Measurements from ENCODE around the gene VPS45.
"Not testable (repeated sequence)": the region's sequence is repeated elsewhere in the genome, so short reads cannot be mapped to it uniquely, and the experiment has no call there.

The VPS45 gene

DNA sequence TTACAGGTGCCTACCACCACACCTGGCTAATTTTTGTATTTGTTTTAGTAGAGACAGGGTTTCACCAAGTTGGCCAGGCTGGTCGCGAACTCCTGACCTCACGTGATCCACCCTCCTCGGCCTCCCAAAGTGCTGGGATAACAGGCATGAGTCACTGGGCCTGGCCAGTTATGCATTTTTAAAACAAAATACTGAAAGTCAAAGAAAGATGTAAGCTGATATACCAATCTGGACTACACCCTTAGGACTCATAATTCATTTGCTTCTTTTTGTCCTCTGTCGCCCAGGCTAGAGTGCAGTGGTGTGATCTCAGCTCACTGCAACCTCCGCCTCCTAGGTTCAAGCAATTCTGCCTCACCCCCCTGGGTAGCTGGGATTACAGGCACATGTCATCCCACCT is 67.8 kb downstream of the VPS45 start:
- DNase-seq: not testable (repeated sequence)

- no peak for DNase-seq
These were observed 70.5 kb downstream of the VPS45 start for GRCh38 chr1:150138044-150138443.

DNA sequence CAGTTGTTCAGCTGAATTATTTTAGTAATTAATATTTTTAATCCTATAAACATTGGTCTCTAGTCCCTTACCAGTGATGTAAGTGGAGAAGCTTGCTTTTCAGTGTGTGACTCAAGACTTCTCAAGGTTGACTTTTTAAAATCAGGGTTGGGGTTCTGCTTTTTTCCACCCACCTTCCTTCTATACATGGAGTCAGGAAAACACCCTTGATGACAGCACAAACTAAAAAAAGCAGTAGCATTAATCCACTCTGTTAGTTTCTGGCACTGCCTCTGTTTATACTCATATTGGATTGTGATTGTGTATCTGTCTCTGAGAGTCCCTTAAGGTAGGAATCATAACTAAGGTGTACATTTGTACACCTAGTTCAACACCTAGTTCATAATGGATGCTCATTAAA is 73.9 kb downstream of the VPS45 start:
- DNase-seq: no peak

DNA sequence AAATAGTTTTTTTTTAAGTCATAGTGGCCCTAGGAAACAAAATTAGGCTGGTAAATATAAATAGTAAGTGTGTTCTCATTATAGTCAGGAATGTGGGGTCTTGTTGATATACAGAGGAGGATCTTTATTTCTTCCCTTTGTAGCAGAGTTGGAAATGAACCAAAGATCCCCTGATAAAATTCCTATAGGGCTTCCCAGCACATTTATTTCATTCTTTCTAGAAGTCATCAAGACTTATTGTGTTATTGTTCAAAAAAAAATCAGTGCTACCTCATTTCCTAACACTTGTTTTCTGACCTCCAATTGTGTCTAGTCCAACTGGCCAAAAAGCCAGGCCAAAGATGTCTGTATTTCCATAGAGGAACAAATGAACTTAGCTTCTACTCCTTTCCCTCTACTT is 74.5 kb downstream of the VPS45 start:
- no peak for DNase-seq

GRCh38 chr1:150144606-150145005 is 77.0 kb downstream of the VPS45 start:
- no peak for DNase-seq

GRCh38 chr1:150146016-150146415 is 78.4 kb downstream of the VPS45 start:
- DNase-seq: not testable (repeated sequence)

- no peak for DNase-seq
These were observed 79.4 kb downstream of the VPS45 start for GRCh38 chr1:150146849-150147542.

DNA sequence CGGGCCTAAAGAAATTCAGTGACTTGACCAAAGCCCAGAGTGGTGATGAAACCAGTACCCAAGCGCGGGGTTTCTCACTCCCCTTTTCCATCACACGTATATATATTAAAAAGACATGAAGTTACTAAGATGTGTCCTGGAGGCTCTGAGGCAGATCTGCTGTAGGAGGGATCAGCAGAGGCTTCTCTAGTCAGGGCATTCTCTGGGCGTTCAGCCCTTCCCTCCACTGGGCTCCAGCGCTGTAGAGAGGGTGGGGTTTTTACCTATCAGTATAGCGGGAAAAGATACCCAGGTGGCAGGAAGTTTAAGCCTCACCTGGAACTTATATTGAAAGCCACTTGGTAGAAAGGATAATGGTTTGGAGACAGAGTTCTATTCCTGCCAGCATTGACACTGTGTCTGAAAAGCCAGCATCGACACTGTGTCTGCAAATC is 81.3 kb downstream of the VPS45 start:
- no peak for DNase-seq

GRCh38 chr1:150149271-150150132 is 81.9 kb downstream of the VPS45 start, which contains the start of gene PLEKHO1:
Gene PLEKHO1 (plus strand): TSS chr1:150149916. CDS start chr1:150150258, 342 bp downstream.
- peak; percentile 83 for DNase-seq

DNA sequence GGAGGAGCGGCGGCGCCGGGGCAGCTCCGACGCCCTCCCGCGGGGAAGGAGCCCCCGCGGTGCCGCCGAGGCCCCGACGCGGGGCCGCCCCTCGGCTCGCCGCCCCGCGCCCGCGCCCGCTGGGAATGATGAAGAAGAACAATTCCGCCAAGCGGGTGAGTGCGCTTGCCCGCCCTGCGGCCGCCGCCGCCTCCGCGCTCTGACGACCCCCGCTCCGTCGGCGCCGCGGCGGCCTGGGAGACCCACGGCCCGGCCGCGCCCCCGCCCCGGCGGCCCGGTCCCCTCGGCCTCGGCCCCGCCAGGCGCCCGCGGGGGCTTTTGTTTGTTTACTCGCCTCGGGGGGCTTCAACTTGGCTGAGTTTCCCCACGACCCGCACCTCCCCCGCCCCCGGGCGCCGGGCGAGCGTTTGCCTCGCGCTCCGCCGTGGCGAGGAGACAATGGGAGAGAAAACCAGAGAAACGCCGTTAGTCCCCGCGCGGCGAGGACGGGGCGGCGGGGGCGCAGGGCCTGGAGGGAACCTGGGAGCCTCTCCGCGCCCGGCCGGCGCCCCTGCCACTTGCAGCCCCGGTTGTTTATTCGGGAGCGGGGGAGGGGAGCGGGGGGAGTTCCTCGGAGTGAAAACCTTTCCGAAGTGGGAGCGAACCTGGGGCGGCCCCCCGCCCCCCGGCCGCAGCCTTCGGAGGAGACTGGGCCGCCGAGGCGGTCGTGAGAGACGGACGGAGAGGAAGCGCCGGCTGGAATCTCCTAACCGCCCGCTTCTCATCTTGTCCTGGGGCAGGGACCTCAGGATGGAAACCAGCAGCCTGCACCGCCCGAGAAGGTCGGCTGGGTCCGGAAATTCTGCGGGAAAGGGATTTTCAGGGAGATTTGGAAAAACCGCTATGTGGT is 82.8 kb downstream of the VPS45 start:
- no peak for DNase-seq

DNA sequence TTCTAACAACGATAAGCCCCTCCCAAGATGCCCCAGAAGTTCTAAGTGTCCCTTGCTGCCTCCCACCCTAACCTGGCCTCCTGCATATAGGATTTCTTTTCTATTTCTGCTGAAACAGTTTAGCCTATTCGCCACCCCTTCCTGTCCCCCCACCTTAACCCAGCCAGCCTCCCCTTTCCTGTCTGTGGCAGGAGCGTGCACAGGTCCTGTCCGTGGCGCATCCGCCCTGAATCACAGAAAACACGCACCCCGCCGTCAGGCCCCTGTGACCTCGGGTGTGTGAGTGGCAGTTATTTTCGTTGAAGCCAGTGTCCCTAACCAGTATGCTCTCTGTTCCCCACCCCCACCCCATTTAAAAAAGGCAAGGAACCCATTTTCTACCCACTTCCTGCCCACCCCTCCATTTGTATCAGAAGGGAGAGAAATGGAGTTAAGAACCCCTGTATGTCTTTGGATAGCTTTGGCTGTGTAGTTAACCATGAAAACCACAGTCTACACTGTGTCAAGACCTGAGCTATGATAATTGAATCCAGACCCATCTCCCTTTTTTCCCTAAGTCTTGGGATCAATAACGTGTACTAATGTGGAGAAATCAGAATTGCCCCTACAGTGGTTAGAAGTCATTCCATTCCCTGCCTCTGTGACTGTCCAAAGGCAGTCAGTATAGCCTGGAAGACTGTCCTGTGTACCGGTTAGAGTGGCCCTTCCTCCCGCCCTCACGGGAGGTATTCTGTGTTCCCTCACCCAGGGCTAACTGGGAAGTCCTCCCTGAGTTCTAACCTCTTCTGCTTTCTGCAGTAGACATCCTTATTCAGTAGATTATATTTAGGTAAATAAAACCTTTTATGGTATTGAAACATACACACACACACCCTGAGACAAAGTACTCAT is 84.0 kb downstream of the VPS45 start:
- DNase-seq: peak; percentile 81

- DNase-seq: no peak
These were observed 84.6 kb downstream of the VPS45 start for GRCh38 chr1:150152182-150152536.

GRCh38 chr1:150152772-150153456 is 85.3 kb downstream of the VPS45 start:
- no peak for DNase-seq

- DNase-seq: no peak
These were observed 86.6 kb downstream of the VPS45 start for GRCh38 chr1:150154143-150154542.

DNA sequence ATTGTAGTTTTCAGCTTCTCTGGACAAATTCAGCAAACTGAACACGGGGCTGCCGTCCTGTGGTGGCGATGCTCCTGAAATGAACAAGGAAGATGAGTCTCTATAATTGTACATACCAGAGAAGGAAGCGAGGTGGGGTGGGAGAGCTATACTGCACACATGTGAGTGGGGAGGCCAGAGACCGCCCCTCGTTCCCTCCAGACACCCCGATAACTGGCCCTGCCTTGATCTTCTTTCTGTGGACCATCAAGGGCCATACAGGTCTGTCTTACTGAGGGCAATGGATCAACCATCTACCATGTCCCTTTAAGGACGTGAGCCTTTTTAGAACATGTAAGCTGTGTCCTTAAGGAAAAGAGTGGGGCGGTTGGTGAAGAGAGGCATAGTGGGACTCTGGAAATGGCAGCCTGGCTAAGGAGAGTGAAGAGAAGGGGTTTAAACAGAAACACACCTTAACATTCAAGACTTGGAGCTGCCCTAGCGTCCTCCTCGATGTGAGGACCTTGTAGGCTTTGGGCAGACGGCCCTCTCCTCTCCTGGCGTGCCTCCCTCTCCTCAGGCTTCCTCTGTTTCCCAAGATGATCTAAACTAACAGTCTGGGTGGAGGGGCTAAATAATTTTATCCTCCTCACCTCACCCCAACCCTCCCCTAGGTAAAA is 88.0 kb downstream of the VPS45 start:
- DNase-seq: no peak

GRCh38 chr1:150156868-150157603 is 89.5 kb downstream of the VPS45 start:
- no peak for DNase-seq

DNA sequence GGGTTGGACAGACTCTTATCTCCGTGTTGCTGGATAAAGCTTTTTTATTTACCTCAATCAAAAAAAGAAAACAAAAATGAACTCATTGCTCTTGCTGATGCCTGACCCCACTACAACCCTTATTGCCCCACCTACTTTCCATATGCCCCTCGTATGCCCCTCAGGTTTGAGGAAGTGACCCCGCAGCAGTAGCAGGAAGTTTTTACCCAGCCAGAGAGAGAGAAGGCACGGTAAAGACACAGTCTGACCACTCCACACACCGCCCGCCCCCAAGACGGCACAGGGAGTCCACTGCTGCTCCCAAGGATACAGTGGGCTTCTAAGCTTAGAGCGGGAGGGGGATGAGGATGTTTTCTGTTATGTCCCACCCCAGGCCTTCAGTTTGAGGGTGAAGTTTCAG is 92.0 kb downstream of the VPS45 start:
- peak; percentile 56 for DNase-seq

DNA sequence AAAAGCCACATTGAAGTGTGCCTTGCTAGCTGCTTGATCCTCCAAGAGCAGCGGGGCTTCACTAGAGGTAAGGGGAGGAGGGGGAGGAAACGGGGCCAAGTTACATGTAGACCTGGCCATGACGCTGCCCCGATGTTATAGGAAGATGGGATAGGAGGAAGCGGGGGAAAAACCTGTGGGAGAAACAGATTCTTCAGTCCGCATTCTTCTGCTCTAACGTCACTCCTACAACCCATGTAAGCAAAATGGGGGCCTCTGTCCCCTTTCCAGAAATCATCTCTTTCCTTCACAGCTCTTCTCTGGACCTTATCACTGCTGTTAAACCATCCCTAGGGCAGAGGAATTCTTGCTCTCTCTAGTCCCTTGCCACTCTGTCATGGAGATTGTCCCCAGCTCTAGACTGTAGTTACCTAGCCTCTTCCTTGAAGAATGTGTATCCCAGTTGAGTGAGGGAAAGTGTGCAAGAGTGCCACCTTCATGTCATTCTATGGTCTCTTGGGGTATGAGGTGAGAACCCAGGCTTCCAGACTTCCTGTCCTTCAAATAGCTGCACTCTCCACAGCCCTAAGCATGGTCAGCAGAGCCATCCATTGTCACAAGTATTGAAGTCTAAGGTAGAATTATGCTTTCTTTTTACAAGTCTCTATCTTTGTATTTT is 93.5 kb downstream of the VPS45 start:
- no peak for DNase-seq

DNA sequence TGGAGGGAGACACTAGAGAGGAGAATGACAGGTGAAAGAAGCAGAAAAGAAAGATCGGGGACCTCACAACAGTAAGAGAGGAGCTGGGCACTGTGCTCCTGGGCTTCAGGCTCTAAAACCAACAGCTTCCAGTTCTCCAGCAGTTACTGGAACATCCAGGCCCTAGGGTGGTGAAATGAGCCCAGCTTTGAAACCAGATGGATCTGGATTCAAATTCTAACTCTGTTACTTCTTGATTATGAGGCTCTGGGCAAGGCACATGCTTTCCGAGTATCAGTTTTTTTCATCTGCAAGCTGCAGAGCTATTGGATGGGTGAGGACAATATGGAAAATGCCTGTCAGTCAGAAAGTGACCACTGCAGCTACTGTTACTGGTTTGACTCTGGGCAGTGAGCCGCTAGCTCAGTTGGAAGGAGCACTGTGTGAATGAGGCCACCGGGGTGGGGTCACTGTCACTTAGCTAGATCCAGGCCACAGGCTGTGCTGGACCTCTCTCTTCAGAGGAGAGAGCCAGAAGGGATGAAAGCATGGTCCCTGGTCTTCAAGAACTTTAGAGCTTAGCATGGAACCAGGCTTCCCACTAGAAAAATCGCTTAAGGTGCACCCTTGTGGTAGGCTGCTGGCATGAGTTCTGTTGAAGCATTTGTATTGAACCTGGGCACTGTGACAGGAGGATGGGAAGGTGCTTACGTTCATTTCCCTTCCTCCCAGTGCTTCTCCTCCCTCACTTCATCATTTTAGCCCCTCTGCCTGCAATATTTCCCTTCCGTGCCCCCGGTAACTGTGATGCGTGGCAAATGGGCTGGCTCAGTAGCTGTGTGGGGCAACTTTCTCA is 94.4 kb downstream of the VPS45 start:
- DNase-seq: no peak
